Endodermal cell (in vitro differentiated cells): ENCODE measurements around the gene SLC6A13. TPM values are rescaled to one million over a fixed set of nuclear protein-coding genes. Genes with fewer than 3 reads are reported as not detected.
"Not testable (repeated sequence)": the region's sequence is repeated elsewhere in the genome, so short reads cannot be mapped to it uniquely, and the experiment has no call there.

ENCODE experiments used
- DNase-seq: peaks from one replicate; pipeline ENCODE4 v3.0.0-alpha.2; 2017
- H3K27ac ChIP-seq: 2 replicates; pipeline ENCODE4 v1.5.1; 2013; ENCODE audit warnings: mild to moderate bottlenecking, low read depth, low read length, moderate library complexity
- H3K27me3 ChIP-seq: 2 replicates; pipeline ENCODE4 v1.6.1; 2013; ENCODE audit warnings: mild to moderate bottlenecking, low read length, moderate library complexity; ENCODE audit not compliant: insufficient read depth, control insufficient read depth, poor library complexity, severe bottlenecking
- H3K36me3 ChIP-seq: 2 replicates; pipeline ENCODE4 v1.7.0; 2013; ENCODE audit warnings: mild to moderate bottlenecking, low read length, moderate library complexity; ENCODE audit not compliant: control insufficient read depth, insufficient read depth
- H3K4me1 ChIP-seq: one replicate; pipeline ENCODE4 v1.7.0; 2013; ENCODE audit warnings: low read length; ENCODE audit not compliant: control insufficient read depth, insufficient read depth
- H3K4me3 ChIP-seq: 2 replicates; pipeline ENCODE4 v1.5.1; 2013; ENCODE audit warnings: mild to moderate bottlenecking, low read length, moderate library complexity
- H3K9ac ChIP-seq: 2 replicates; pipeline ENCODE4 v1.6.1; 2013; ENCODE audit warnings: mild to moderate bottlenecking, low read length, moderate library complexity; ENCODE audit not compliant: poor library complexity, severe bottlenecking; ENCODE audit errors: extremely low read depth
- H3K9me3 ChIP-seq: 2 replicates; pipeline ENCODE4 v1.6.1; 2013; ENCODE audit warnings: mild to moderate bottlenecking, low read length, moderate library complexity; ENCODE audit not compliant: control insufficient read depth
- H3K27ac Mint-ChIP-seq: 2 replicates; pipeline ENCODE4 v1.8.0; 2020; ENCODE audit warnings: mixed read lengths
- H3K27me3 Mint-ChIP-seq: 2 replicates; pipeline ENCODE4 v1.8.0; 2021; ENCODE audit warnings: mild to moderate bottlenecking, mixed read lengths; ENCODE audit not compliant: insufficient read depth
- H3K36me3 Mint-ChIP-seq: 2 replicates; pipeline ENCODE4 v1.8.0; 2020; ENCODE audit warnings: low read depth, mixed read lengths
- H3K4me1 Mint-ChIP-seq: 2 replicates; pipeline ENCODE4 v1.8.0; 2020; ENCODE audit warnings: mixed read lengths
- H3K4me3 Mint-ChIP-seq: 2 replicates; pipeline ENCODE4 v1.8.0; 2020; ENCODE audit warnings: mild to moderate bottlenecking, moderate library complexity, mixed read lengths
- H3K9me3 Mint-ChIP-seq: 2 replicates; pipeline ENCODE4 v1.8.0; 2020; ENCODE audit warnings: mild to moderate bottlenecking, mixed read lengths
- CTCF ChIP-seq: fragments of 200-600 bp; sonication (generic); conservative IDR thresholded peaks from 2 replicates; pipeline ENCODE4 v1.5.0; 2021; ENCODE audit warnings: antibody characterized with exemption, mild to moderate bottlenecking
- WGBS, 2 experiments: methylation state at CpG; one replicate each; pipeline versions ENCODE4 v1.1.5 to v1.1.7; 2013; ENCODE audit warnings: missing lambda C conversion rate in 2 of 2, mixed read lengths in 1 of 2; ENCODE audit not compliant: insufficient coverage in 1 of 2, insufficient read length in 1 of 2; 5-methylcytosine and 5-hydroxymethylcytosine counted together
- total RNA-seq, 2 donors: library from RNA; stranded (reverse); fragmentation: NEBNext Ultra II Directional in 1 of 2; extraction: Animal tissue kit (Norgen Biotek cat#: 25700) in 1 of 2; gene quantifications; 2 replicates in 1 of 2; 3 replicates in 1 of 2; pipeline ENCODE4 v1.2.1, GENCODE V29; 2021

The SLC6A13 gene
- total RNA-seq, 2 donors from 2014 or later = 1.1 to 2.4 TPM

- Histone ChIP-seq H3K9me3 (peaks cover 21% of the 10 kb centered on the region), H3K27me3 (no peaks in the 10 kb centered on the region), H3K4me3 (no peak overlapping the region), H3K36me3 (no peaks in the 10 kb centered on the region), H3K9ac (no peak overlapping the region), H3K27ac (no peak overlapping the region), H3K4me1 (no peaks in the 10 kb centered on the region)
- H3K4me3 Mint-ChIP-seq = no peak overlapping the region
- H3K9me3 Mint-ChIP-seq = peaks cover 59% of the 10 kb centered on the region
- H3K36me3 Mint-ChIP-seq = peaks cover 7% of the 10 kb centered on the region
- no peak overlapping the region for H3K27ac Mint-ChIP-seq
- H3K4me1 Mint-ChIP-seq = peaks cover 2% of the 10 kb centered on the region
- TF ChIP-seq CTCF = no peak
- DNase-seq = no peak
- 94 to 100% methylated on average over 1 to 3 of the region's 3 CpGs for WGBS, 2 experiments
- peaks cover 9% of the 10 kb centered on the region for H3K27me3 Mint-ChIP-seq
These were observed 26.2 kb downstream of the SLC6A13 start for GRCh38 chr12:236445-236844.

- not testable (repeated sequence) for H3K9ac ChIP-seq, H3K4me1 ChIP-seq, H3K27ac Mint-ChIP-seq, H3K27me3 ChIP-seq, H3K27ac ChIP-seq, H3K36me3 ChIP-seq, H3K4me3 Mint-ChIP-seq, DNase-seq, H3K4me1 Mint-ChIP-seq, H3K36me3 Mint-ChIP-seq, H3K4me3 ChIP-seq
- H3K9me3 Mint-ChIP-seq = peaks cover 59% of the 10 kb centered on the region
- H3K27me3 Mint-ChIP-seq = peaks cover 12% of the 10 kb centered on the region
- 90 to 100% methylated on average over 1 to 4 of the region's 4 CpGs for WGBS, 2 experiments
- H3K9me3 ChIP-seq = peaks cover 21% of the 10 kb centered on the region
These were observed 26.7 kb downstream of the SLC6A13 start for GRCh38 chr12:235967-236366.

- Mint-ChIP-seq H3K27ac (no peak overlapping the region), H3K4me1 (peaks cover 2% of the 10 kb centered on the region), H3K4me3 (no peak overlapping the region), H3K27me3 (peaks cover 13% of the 10 kb centered on the region), H3K36me3 (peaks cover 7% of the 10 kb centered on the region), H3K9me3 (peaks cover 59% of the 10 kb centered on the region)
- peaks cover 21% of the 10 kb centered on the region for H3K9me3 ChIP-seq
- no peaks in the 10 kb centered on the region for H3K27me3 ChIP-seq
- DNase-seq = peak; percentile 42
- H3K4me1 ChIP-seq = no peaks in the 10 kb centered on the region
- 90 to 94% methylated on average over 7 to 10 of the region's 10 CpGs for WGBS, 2 experiments
- TF ChIP-seq CTCF = no peak
- no peak overlapping the region for H3K9ac ChIP-seq
- H3K36me3 ChIP-seq = no peaks in the 10 kb centered on the region
- no peak overlapping the region for H3K4me3 ChIP-seq
- no peak overlapping the region for H3K27ac ChIP-seq
These were observed 27.7 kb downstream of the SLC6A13 start for GRCh38 chr12:234891-235415.

- no peaks in the 10 kb centered on the region for H3K36me3 ChIP-seq
- 63 to 81% methylated on average over 3 to 7 of the region's 7 CpGs for WGBS, 2 experiments
- Mint-ChIP-seq H3K9me3 (peaks cover 54% of the 10 kb centered on the region), H3K36me3 (peaks cover 7% of the 10 kb centered on the region), H3K4me1 (peaks cover 2% of the 10 kb centered on the region), H3K27me3 (peaks cover 12% of the 10 kb centered on the region), H3K4me3 (no peak overlapping the region), H3K27ac (no peak overlapping the region)
- H3K4me3 ChIP-seq = no peak overlapping the region
- no peak overlapping the region for H3K27ac ChIP-seq
- no peak for DNase-seq
- TF ChIP-seq CTCF = no peak
- no peak overlapping the region for H3K9ac ChIP-seq
- peaks cover 21% of the 10 kb centered on the region for H3K9me3 ChIP-seq
- no peaks in the 10 kb centered on the region for H3K27me3 ChIP-seq
- H3K4me1 ChIP-seq = no peaks in the 10 kb centered on the region
These were observed 28.6 kb downstream of the SLC6A13 start for GRCh38 chr12:234019-234418.
